GM20000 (cell line): ENCODE data around the gene ABCA8.
"Not testable (repeated sequence)": the region's sequence is repeated elsewhere in the genome, so short reads cannot be mapped to it uniquely, and the experiment has no call there.

ENCODE experiments used
- DNase-seq: peaks from one replicate; pipeline ENCODE4 v3.0.0; 2012; ENCODE audit warnings: low spot score
- TF ChIP-seq, protein P1 (sequence below): IDR thresholded peaks from 2 replicates; pipeline ENCODE4 v1.5.1; 2012; ENCODE audit warnings: mild to moderate bottlenecking, control low read depth; ENCODE audit errors: extremely low read depth, missing control alignments

ABCA8 gene

DNA sequence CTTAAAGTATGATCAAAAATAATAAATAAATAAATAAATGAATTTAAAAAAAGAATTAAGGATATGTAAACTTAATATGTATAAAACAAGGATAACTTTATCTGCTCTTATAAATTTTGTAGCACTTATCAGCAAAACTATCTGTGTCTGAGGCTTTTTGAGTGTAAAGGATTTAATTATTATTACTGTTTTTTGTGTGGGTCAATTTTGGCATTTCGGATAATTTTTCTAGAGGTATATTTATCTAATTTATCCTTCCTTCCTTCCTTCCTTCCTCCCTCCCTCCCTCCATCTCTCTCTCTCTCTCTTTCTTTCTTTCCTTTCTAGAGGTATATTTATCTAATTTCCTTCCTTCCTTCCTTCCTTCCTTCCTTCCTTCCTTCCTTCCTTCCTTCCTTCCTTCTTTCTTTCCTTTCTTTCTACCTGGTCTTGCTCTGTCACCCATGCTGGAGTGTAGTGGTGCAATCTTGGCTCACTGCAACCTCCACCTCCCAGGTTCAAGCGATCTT is 120.8 kb downstream of the ABCA8 start:
- no peak for DNase-seq
- TF ChIP-seq, protein P1, sequence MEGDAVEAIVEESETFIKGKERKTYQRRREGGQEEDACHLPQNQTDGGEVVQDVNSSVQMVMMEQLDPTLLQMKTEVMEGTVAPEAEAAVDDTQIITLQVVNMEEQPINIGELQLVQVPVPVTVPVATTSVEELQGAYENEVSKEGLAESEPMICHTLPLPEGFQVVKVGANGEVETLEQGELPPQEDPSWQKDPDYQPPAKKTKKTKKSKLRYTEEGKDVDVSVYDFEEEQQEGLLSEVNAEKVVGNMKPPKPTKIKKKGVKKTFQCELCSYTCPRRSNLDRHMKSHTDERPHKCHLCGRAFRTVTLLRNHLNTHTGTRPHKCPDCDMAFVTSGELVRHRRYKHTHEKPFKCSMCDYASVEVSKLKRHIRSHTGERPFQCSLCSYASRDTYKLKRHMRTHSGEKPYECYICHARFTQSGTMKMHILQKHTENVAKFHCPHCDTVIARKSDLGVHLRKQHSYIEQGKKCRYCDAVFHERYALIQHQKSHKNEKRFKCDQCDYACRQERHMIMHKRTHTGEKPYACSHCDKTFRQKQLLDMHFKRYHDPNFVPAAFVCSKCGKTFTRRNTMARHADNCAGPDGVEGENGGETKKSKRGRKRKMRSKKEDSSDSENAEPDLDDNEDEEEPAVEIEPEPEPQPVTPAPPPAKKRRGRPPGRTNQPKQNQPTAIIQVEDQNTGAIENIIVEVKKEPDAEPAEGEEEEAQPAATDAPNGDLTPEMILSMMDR: no peak

- TF ChIP-seq, protein P1: no peak
- no peak for DNase-seq
Measured at GRCh38 chr17:68832109-68832802, 122.9 kb downstream of the ABCA8 start.

DNA sequence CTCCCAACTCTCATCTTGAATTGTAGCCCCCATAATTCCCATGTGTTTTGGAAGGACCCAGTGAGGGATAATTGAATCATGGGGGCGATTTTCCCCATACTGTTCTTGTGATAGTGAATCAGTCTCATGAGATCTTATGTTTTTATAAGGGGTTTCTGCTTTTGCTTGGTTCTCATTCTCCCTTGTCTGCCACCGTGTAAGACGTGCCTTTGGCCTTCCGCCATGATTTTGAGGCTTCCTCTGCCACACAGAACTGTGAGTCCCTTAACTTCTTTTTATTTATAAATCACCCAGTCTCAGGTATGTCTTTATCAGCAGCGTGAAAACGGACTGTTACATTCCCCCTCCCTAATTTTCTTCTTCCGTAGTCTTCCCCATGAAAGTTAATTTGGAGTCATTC is 124.0 kb downstream of the ABCA8 start:
- TF ChIP-seq, protein P1: no peak
- no peak for DNase-seq

DNA sequence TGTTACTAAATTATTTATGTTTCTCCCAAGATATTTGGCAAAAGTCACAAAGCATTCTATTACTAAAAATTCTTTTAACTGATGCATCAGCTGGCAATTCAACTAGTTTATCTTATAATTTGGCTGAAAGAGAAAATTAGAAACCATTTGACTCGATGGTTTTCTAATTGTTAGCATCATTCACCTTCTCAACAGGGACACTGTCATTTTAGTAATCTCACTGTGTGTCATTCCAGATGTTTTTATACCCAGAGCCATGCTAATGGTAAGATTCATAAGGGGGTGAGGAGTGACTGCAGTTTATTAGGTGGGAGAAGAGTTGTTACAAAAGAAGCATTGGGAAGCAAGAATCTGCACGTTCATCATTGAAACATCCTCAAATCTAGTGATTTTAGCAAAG is 124.9 kb downstream of the ABCA8 start:
- DNase-seq: no peak
- TF ChIP-seq, protein P1: no peak

GRCh38 chr17:68829211-68829610 is 126.0 kb downstream of the ABCA8 start:
- DNase-seq: no peak
- TF ChIP-seq, protein P1: no peak

DNA sequence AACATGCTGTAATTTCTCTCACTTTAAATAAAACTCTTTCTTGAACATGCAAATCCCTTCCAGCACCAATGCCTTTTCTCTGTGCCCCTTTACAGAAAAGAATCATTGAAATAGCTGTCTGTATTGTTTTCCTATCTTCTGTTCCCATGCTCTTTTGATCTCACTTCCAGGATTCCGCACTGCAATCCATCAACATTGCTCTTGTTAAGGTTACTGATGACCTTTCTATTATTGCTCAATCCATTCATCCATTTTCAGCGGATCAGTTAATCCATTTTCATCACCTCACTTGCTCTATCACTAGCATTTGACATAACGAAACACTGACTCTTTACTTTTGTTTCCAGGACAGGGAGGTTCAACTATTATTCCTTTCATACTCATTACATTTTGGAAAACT is 130.5 kb downstream of the ABCA8 start:
- DNase-seq: no peak
- TF ChIP-seq, protein P1: no peak

GRCh38 chr17:68824185-68824584 is 131.0 kb downstream of the ABCA8 start:
- not testable (repeated sequence) for DNase-seq

DNA sequence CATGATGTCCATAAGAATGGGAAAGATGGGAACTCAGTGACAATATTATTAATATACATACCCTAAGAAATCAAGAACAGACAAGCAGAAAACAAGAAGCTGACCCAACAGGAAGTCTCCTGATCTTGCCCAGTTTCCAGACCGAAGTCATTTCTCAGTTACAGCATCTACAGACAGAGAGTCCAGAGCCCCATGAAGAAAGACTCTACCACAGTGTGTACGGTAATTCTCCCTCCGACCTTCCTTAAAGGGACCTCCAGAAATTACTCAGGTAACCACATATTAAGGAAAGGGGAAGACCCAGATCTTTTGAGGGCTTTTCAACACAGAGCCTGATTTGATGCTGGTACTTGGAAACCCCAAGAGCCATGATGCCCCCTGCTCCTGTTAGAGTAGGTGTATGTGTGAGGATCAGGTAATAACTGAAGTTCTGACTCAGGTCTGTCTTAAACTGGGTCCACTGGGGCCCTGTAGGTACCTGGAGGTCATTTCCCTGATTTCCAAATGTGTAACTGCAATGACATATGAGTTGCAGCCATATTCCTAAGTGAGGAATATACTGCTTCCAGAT is 132.4 kb downstream of the ABCA8 start:
- peak; percentile 8 for DNase-seq
- TF ChIP-seq, protein P1: no peak
